Measurements from ENCODE around the gene CAPZB.

CAPZB gene

DNA sequence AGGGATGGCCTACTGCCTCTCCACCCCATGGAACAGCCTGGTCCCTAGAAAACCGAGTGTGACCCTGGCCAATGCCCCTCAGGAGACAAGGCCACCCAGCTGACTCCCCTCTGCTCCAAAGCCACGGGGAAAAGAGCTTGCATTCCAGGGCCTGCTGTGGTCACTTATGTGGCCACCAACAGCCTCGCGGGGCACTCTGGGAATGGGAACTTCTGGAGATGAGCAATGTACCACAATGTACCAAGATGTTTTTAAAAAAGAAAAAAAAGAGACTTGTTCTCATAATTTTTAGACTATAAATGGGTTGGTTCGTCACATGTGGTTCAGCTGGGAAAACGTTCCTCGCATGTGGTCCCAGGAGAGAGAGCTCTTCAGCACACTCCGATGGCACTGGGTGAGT lies 110.4 kb downstream of the CAPZB start:
- H3K9me3 ChIP-seq = no peaks in the 10 kb centered on the region
- no peak overlapping the region for H3K4me3 ChIP-seq (ENCODE audit: low read depth, low read length)
- H3K27me3 ChIP-seq = no peaks in the 10 kb centered on the region
- H3K4me1 ChIP-seq = no peaks in the 10 kb centered on the region
- TF ChIP-seq, protein P1, sequence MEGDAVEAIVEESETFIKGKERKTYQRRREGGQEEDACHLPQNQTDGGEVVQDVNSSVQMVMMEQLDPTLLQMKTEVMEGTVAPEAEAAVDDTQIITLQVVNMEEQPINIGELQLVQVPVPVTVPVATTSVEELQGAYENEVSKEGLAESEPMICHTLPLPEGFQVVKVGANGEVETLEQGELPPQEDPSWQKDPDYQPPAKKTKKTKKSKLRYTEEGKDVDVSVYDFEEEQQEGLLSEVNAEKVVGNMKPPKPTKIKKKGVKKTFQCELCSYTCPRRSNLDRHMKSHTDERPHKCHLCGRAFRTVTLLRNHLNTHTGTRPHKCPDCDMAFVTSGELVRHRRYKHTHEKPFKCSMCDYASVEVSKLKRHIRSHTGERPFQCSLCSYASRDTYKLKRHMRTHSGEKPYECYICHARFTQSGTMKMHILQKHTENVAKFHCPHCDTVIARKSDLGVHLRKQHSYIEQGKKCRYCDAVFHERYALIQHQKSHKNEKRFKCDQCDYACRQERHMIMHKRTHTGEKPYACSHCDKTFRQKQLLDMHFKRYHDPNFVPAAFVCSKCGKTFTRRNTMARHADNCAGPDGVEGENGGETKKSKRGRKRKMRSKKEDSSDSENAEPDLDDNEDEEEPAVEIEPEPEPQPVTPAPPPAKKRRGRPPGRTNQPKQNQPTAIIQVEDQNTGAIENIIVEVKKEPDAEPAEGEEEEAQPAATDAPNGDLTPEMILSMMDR (IDR thresholded peaks at IDR 0.05; ENCODE audit: low read depth, low read length) = no peak
- H3K36me3 ChIP-seq = peaks cover 8% of the 10 kb centered on the region
- no peak for DNase-seq

DNA sequence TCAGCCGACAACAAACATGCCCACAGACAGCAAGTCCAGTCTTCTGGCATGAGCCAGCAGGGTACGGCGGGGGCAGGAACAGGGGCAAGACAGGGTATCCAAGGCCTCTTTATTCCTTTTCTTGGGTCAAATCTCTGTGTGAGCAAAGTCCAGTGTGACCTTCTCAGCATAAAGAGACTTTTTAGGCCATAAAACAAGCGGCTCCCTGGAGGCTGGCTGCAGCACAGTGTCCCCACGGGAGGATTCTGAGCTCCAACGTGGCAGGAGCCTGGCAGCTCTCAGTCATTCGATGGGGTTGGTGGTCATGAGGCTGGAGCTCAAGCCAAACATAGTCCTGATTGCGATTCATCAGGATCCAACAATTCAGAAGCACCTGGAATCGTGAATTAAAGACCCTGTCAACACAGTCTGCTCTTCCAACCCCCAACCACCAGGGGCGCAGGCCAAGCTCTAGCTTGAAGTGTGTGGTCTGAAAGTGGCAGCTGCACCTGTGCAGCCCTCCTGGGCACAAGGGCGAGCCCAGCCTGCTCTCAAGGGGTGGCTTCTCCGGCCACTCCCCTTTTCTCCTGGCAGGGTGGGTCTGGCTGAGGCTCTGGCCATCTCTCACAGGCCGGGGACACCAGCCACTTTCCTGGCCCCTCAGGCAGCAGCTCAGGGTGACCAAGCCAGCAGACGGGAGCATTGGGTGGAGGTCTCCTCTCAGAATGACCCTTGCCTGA lies 111.1 kb downstream of the CAPZB start:
- Histone ChIP-seq H3K27me3 (no peaks in the 10 kb centered on the region), H3K4me1 (no peaks in the 10 kb centered on the region), H3K4me3 (ENCODE audit: low read depth, low read length) (no peak overlapping the region), H3K9me3 (no peaks in the 10 kb centered on the region), H3K36me3 (peaks cover 8% of the 10 kb centered on the region)
- TF ChIP-seq, protein P1 (IDR thresholded peaks at IDR 0.05; ENCODE audit: low read depth, low read length) = peak; percentile 51
- peak; percentile 30 for DNase-seq

DNA sequence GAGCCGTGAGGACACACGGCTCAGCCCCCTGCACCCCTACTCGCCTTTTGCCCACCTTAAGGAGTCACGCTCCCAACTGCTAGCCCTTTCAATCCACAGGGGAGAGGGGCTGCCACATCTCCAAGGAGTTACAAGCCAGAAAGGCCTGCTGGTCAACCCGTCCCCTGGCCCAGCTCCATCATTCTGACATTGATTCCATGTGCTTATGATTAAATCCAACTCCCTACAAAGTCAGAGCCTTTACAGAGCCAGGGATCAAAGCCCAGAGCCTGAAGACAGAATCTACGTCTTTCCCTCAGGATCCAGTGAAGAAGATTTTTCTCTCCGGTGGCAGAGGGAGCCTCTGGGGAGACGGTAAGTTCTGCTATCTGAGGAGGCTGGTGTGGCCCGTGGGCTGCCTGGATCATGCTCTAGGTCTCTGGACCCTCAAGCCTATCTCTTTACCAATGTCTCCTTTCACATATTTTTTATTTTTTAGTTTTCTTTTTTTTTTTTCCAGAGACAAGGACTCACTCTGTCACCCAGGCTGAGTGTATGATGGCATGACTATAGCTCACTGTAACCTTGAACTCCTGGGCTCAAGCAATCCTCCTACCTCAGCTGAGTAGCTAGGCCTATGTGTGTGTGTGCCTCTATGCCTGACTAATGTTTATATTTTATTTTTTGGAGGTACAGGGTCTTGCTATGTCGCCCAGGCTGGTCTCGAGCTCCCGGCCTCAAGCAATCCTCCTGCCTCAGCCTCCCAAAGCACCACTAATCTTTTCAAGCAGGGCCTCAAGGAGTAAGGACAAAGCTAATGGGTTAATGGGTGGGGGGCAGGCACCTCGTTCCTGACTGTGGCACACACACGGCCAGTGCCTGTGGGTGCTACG lies 111.9 kb downstream of the CAPZB start:
- Histone ChIP-seq H3K9me3 (no peaks in the 10 kb centered on the region), H3K36me3 (peaks cover 8% of the 10 kb centered on the region), H3K4me3 (ENCODE audit: low read depth, low read length) (no peak overlapping the region), H3K27me3 (no peaks in the 10 kb centered on the region), H3K4me1 (no peaks in the 10 kb centered on the region)
- TF ChIP-seq, protein P1 (IDR thresholded peaks at IDR 0.05; ENCODE audit: low read depth, low read length) = no peak
- no peak for DNase-seq

DNA sequence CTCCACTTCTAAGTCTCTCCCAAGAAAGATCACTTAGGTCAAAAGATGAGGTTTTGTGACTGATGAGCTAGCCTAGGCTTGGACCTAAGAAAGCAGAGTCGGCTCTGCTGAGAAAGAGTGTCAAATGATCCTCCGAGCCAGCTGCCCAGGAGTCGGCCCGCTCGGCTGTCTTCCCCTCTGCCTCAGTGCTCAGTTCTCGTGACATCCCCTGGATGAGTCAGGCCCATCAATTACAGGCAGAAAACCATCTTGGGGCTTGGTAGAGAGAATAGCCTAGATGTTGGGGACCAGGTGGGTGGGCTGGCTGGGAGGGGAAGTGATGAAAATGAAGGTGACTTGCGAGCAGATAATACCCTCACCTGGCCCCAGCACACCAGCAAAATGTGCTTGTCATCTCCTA lies 112.7 kb downstream of the CAPZB start:
- Histone ChIP-seq H3K4me1 (no peaks in the 10 kb centered on the region), H3K36me3 (peaks cover 8% of the 10 kb centered on the region), H3K9me3 (no peaks in the 10 kb centered on the region), H3K4me3 (ENCODE audit: low read depth, low read length) (no peak overlapping the region), H3K27me3 (no peaks in the 10 kb centered on the region)
- no peak for DNase-seq
- TF ChIP-seq, protein P1 (IDR thresholded peaks at IDR 0.05; ENCODE audit: low read depth, low read length) = no peak

DNA sequence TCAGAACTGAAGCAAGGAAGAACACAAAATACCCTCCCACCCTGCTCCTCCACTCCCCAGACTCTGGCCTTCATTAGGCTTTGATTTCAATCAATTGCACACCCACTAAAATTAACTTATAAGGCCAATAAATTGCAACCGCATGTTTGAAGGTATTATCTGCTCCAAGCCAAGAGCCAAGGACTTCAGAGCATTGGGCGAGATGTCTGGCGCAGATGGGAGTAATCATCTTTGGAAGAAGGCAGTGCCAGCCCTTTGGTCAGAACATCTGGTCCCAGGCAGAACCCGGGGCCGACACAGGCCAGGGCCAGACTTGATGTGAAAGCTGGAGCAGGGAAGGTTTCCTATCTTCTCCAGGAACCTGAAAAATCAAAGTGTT lies 113.2 kb downstream of the CAPZB start:
- no peak for DNase-seq
- H3K9me3 ChIP-seq = no peaks in the 10 kb centered on the region
- H3K4me1 ChIP-seq = no peaks in the 10 kb centered on the region
- no peak overlapping the region for H3K4me3 ChIP-seq (ENCODE audit: low read depth, low read length)
- peaks cover 5% of the 10 kb centered on the region for H3K36me3 ChIP-seq
- TF ChIP-seq, protein P1 (IDR thresholded peaks at IDR 0.05; ENCODE audit: low read depth, low read length) = no peak
- H3K27me3 ChIP-seq = no peaks in the 10 kb centered on the region

All from BE2C (cell line).